Measurements from ENCODE around the gene ABCF3. TPM values are rescaled to one million over a fixed set of nuclear protein-coding genes. Genes with fewer than 3 reads are reported as not detected.
A peak's percentile ranks its signal among the peaks of the same experiment; 100 is the strongest.

ABCF3 gene
- polyA plus RNA-seq, 12 donors: 35.8 to 55.4 (median 43.2) TPM; not detected in 1

DNA sequence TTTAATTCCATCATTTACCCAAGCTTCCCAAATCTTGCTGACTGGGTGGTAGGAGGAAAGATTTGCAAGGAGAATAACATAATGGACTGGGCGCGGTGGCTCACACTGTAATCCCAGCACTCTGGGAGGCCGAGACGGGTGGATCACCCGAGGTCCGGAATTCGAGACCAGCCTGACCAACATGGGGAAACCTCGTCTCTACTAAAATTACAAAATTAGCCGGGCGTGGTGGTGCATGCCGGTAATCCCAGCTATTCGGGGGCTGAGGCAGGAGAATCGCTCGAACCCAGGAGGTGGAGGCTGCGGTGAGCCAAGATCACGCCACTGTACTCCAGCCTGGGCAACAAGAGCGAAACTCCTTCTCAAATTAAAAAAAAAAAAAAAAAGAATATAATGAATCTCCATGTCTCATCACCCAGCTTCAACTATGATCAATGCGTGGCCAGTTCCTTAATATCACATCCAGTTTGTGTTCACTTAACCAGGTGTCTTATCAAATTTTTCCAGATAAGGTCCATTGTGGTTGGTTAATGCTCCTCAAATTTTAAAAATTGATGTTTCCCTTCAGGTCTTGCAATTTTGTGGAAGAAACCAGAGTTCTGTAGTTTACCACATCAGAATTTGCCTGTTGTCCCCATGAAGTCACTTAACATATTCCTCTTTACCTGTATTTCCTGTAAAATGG lies 1.3 kb upstream of the ABCF3 start:
- DNase-seq: no peak

DNA sequence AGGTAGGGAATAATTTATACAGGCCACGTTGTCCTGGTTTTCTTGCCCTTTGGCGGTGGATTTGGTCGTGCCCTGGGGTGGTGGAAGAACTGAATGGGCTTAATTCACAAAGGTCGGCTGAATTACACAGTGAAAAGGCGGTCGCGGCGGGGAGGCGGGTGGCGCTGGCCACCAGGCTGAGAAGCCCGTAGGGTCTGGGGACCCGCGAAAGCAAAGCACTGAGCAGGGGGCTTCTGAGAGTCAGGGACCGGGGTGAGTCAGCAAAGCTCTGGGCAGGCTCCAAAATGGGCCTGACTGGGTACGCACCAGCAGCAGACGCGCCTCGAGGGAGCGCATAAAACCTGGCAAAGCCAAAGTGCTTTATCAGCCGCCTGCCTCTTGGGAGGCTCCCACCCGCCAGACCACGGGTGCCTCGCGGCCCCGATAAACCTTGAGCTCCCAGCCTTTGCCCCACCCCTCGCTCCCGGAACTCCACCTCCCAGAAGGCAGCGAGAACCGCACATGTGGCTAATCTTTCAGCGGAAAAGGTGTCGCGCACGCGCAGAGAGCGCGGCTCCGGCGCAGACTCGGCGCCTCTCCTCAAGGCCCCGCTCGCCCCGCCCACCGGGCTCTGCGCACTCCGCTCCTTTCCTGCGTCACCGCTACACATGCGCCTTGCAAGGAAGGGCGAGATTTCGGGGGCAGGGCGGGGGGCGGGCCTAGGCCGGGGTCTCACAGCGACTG lies 377 bp upstream of the ABCF3 start:
- DNase-seq: peak; percentile 100

DNA sequence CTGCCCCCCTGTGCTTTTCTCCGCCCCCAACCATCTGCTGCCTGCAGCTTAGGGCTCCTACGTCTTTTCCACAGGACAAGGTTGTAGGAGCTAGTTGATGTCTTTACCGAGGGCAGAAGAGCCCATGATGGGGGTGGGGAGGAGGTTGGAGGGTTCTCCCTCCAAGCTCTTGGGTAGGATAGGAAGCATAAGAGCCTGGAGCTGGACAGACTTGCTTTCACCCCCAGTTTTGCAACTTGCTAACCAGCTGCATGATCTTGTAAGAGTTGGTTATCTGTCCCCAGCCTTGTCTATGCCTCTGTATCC lies 856 bp downstream of the ABCF3 start:
- no peak for DNase-seq

DNA sequence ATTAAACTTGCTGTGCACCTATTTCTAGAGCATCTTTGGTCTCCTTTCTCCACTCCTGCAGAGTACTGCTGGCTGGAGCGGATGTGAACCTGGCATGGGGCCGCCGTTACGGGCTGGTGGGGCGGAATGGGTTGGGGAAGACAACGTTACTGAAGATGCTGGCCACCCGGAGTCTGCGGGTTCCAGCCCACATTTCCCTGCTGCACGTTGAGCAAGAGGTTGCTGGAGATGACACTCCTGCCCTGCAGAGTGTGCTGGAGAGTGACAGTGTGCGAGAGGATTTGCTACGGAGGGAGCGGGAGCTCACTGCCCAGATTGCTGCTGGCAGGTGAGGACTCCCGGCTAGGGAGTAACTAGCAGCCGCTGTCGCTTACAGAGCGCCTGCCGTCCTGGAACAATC lies 2.1 kb downstream of the ABCF3 start:
- DNase-seq: no peak

GRCh38 chr3:184189421-184189820 lies 3.4 kb downstream of the ABCF3 start:
- DNase-seq: no peak

DNA sequence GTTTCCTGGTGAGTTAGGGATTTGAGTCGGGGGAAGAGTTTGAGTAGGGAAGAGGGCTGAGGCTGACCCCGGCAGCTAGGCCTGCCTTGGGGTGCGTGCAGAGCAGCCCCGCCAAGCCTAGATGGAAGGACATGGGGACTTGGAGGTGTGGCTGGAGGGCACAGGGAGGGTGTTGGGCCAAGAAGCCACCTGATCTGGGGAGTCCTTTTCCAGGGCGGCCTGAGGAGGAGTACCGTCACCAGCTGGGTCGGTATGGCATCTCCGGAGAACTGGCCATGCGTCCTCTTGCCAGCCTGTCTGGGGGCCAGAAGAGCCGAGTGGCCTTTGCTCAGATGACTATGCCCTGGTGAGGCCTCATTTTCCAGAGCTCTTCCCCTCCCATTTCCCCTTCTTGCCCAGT lies 6.9 kb downstream of the ABCF3 start:
- no peak for DNase-seq

DNA sequence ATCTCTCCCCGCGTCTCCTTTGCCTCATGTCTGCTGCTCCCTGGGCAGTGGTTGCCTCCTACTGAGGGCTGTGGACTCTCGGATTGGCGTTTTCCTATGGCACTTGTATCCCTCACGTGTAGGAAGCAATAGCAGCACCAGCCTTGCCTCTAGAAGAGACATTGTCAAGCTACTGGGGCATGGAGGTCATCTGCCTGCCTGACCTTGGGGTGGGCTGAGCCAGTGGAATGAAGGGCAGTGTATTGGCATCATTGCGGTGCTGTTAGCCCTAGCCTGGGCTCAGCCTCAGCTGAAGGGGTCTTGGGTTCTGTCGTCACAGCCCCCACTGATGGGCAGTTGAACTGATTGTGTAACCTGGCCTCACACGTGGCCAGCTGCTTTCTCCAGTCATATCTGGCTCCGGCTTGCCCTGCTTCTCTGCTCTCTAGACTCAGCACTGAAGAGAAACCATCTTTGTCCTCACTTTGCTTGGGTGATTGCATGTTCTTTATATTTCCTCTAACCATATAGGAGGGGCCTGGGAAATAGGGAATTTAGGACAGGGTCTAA lies 8.1 kb downstream of the ABCF3 start:
- no peak for DNase-seq

- DNase-seq: no peak
These were observed 10.5 kb downstream of the ABCF3 start for GRCh38 chr3:184196536-184196935.

- no peak for DNase-seq
These were observed 12.5 kb downstream of the ABCF3 start for GRCh38 chr3:184198509-184198908.

GRCh38 chr3:184200825-184201224 lies 14.8 kb downstream of the ABCF3 start:
- no peak for DNase-seq

- no peak for DNase-seq
These were observed 17.5 kb downstream of the ABCF3 start for GRCh38 chr3:184203526-184203925.

DNA sequence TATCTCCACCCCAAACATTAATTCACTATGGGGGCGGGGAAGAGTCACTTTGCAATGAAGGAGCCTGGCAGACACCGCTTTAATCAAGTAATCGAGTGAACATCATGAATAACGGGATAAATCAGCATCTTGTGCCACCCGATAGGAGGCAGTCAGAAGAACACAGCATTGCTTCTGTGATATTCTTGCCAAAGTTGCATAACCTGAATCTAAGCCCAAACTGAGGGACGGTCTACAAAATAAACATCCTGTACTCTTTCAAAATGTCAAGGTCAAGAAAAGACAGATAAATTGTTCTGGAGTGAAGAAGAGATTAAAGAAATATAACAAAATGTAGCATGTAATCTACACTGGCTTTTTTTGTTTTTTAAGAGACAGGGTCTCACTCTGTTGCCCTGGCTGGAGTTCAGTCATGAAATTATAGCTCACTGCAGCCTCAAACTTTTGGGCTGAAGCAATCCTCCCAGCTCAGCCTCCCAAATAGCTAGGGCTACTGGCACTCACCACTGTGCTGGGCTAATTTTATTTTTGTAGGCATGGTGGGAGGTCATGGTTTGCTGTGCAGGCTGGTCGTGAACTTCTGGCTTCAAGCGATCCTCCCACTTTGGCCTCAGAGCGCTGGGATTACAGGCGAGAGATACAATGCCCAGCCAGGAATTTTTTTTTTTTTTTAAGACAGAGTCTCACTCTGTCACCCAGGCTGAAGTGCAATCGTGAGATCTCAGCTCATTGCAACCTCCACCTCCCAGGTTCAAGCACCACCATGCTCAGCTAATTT lies 23.3 kb downstream of the ABCF3 start:
- no peak for DNase-seq

DNA sequence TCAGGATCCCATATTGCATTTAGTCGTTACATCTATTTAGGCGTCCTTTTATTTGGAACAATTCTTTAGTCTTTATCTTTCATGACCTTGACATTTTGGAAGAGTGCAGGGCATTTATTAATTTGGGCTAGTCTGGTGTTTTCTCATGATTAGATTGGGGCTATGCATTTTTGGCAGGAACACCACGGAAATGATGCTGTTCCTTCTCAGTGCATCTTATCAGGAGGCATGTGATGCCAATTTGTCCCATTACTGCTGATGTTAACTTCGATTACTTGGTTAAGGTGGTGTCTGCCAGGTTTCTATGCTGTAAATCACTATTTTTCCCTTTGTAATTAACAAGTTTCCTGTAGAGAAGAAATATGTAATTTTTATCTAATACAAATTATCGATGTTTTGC lies 25.3 kb downstream of the ABCF3 start:
- no peak for DNase-seq

DNA sequence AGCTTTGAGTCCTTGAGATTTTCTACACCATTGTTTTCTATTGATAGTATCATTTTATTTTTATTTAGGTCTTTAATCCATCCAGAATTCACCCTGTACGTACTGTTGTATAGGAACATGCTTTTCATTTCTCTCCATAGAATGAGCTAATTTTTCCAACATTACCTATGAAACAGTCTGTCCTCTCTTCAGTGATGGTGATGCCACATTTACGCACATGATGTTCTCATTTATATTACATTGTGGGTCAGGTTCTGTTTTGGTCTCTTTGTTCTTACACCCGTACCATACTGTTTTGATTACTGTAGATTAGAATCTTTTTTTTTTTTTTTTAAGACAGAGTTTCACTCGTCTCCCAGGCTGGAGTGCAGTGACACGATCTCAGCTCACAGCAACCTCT lies 25.7 kb downstream of the ABCF3 start:
- no peak for DNase-seq

DNA sequence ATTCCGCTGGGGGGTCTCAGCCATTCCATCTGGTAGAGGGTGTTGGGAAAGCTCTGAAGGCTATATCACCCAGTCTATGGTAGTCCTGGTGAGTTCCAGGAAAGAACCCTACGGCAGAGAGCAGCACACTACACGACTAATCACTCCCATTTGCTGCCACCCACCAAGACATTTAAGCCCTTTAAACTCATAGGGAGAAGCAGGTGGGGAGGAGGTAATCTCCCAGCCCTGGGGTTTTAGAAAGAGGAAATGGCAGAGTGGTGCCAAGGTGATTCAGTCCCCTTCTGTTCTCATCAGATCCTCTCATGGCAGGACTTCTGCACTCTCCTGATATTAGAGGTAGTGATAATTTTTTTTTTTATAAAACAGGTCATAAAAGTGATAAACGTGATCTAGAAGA lies 32.8 kb downstream of the ABCF3 start:
- no peak for DNase-seq

DNA sequence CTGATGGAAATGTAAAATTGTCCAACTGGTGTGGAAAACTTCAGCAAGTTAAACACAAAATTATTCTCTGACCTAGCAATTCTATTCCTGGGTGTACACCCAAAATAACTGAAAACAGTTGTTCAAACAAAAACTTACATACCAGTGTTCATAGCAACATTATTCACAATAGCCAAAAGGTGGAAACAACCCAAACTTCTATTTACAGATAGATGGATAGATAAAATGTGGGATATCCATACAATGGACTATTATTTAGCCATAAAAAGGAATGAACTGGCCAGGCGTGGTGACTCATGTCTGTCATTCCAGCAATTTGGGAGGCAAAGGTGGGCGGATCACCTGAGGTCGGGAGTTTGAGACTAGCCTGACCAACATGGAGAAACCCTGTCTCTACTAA lies 36.5 kb downstream of the ABCF3 start:
- DNase-seq: no peak

- no peak for DNase-seq
These were observed 37.9 kb downstream of the ABCF3 start for GRCh38 chr3:184223946-184224345.

GRCh38 chr3:184227481-184227935 lies 41.5 kb downstream of the ABCF3 start:
- no peak for DNase-seq

GRCh38 chr3:184228376-184229137 lies 42.6 kb downstream of the ABCF3 start:
- DNase-seq: no peak

- DNase-seq: peak; percentile 18
These were observed 43.5 kb downstream of the ABCF3 start, which contains the start of gene VWA5B2 for GRCh38 chr3:184229394-184230080. TSS of gene VWA5B2 (plus strand) at chr3:184229585. CDS start at chr3:184230529, 944 bp downstream.

GRCh38 chr3:184230081-184230602 lies 44.1 kb downstream of the ABCF3 start:
- DNase-seq: no peak

Data from muscle of arm (tissue), 12 donors.